GM12892 (cell line): Measurements from ENCODE around the gene SLC10A6.

ENCODE experiments used
- POLR2A ChIP-seq: IDR thresholded peaks from 2 replicates; pipeline ENCODE4 v1.6.1; 2011; ENCODE audit warnings: low read depth, low read length, control low read depth
- POLR2AphosphoS5 ChIP-seq: IDR thresholded peaks from 2 replicates; pipeline ENCODE4 v1.6.1; 2011; ENCODE audit warnings: low read depth, low read length, control low read depth

DNA sequence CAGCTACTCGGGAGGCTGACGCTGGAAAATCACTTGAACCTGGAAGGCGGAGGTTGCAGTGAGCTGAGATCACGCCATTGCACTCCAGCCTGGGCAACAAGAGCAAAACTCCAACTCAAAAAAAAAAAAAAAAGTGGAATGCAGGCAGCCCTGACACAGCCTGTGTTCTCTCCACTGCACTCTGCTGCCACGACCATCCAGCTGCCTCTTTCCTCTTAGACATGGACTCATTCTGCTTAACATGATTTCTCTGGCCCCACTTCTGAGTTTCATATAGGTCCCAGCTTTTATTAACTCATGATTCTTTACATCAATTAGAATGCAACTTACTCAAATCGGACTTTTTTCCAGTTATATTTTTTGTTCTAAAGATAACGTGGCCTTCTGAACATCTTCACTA is 29.6 kb downstream of the SLC10A6 start:
- TF ChIP-seq POLR2A (no peak), POLR2AphosphoS5 (no peak)
